HG02759 (cell line): ENCODE results near the gene HPDL.

Experiments
- ATAC-seq: cut with Tn5 transposase; IDR thresholded peaks from one replicate; pipeline ENCODE4 v1.9.1; 2021; ENCODE audit warnings: mild to moderate bottlenecking, moderate library complexity; ENCODE audit not compliant: unreplicated experiment

The HPDL gene

DNA sequence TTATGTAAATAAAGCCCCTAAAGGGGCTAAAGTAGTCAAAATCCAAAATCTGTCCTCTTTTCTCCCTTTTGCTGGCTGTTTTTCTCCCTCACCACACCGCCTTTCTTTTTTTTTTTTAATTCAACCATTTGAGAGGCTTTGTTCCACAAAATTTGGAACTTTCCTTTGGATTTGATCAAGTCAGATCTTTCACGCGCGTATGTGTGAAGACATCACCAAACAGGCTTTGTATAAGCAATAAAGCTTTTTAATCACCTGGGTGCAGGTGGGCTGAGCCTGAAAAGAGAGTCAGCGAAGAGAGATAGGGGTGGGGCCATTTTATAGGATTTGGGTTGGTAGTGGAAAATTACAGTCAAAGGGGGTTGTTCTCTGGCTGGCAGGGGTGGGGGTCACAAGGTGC is 5.3 kb upstream of the HPDL start:
- no peak for ATAC-seq

DNA sequence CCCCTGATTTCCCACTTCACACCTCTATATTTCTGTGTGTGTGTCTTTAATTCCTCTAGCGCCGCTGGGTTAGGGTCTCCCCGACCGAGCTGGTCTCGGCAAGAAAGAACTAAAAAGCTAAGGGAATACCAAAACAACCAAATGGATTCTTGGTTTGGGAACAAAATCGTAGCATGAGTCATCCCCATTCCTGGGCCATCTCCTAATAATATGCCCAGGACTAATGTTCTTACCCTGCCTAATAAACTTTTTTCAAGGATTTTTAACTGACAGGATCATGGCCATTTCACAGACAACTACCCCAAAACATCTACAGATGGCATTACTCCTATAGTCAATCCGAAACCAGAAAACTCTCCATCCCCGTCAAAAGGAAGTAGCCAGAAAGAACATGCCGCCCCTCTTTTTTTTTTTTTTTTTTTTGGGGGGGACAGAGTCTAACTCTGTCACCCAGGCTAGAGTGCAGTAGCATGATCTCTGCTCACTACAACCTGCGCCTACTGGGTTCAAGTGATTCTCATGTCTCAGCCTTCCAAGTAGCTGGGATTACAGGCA is 4.1 kb upstream of the HPDL start:
- no peak for ATAC-seq

DNA sequence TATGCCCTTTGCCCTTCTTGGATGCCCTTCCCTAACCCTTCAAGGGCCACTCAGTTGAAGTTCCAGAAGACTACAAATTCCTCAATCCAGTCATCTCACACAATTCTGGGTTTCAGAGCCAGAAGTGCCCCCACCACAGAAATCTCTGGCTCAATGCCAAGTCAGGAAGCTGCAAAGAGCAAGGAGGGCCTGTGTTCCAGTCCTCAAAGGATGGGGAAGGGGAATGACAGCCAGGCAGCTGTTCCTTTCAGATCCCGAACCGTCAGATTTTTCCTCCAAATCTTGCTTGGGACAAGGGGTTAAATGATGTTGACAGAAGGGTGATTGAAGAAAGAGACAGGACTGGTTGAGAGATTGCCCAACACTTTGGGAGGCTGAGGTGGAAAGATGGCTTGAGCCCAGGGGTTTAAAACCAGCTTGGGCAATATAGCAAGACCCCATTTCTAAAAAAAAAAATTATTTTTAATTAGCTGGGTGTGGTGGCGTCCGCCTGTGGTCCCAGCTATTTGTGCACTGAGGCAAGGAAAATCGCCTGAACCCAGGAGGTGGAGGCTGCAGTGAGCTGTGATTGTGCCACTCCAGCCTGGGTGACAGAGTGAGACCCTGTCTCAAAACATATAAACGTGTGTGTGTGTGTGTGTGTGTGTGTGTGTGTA is 716 bp upstream of the HPDL start:
- ATAC-seq, result no peak

DNA sequence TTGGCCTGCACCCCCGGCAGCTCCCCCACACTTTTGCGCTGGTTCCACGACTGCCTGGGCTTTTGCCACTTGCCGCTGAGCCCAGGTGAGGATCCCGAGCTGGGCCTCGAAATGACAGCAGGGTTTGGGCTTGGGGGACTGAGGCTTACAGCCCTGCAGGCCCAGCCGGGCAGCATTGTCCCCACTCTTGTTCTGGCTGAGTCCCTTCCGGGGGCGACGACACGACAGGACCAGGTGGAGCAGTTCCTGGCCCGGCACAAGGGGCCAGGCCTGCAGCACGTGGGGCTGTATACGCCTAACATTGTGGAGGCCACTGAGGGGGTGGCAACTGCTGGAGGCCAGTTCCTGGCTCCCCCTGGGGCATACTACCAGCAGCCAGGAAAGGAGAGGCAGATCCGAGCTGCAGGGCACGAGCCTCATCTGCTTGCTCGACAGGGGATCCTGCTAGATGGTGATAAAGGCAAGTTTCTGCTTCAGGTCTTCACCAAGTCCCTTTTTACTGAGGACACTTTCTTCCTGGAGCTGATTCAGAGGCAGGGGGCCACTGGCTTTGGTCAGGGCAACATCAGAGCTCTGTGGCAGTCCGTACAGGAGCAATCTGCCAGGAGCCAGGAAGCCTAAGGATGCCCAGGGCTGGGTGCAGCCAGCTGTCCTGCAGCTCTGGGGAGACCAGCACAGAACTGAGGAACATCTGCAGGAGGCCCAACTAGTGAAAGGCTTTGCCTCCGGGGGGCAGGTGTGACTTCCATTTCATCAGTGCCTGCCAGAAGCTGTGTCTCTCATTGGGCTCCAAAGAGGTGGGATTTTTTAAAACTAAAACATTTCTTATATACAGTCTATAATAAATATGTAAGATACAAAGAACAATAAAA is 1.2 kb downstream of the HPDL start:
- ATAC-seq, result no peak

DNA sequence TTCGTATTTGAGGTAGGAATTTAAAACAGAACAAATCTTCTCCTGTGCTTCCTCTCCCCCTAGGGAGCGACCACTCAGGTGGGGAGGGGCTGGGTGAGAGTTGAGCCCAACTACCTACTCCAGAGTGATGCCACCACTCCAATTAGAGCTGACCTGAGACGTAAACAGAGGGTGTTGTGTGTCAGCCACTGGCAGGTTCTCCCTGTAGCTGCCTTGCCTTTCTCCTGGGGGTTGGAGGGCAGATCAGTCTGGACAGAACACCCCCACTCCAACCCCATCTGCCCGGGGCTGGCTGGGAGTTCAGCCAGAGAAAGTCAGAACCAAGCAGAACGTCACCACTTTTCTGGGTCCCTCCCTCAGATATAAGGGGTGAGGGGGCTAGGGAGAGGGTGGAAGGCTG is 2.0 kb downstream of the HPDL start:
- ATAC-seq, result no peak

DNA sequence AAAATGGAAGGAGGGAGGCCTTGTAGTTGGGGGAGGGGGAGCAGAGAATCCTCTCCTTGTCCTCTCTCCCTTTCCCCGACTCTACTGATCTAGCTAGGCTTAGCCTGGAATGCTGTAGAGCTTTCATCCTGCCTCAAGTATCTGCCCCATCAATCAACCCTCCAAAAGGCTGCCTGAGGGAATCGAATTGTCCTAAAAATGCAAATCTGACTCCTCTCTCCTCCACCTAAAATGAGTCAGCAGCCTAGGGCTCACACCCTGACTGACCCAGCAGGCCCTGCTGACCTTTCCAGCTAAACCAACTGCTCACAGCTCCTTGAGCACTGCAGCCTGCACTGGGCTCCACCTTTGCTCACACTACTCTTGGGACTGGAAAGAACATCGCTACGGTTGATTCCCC is 2.8 kb downstream of the HPDL start:
- ATAC-seq, result no peak

DNA sequence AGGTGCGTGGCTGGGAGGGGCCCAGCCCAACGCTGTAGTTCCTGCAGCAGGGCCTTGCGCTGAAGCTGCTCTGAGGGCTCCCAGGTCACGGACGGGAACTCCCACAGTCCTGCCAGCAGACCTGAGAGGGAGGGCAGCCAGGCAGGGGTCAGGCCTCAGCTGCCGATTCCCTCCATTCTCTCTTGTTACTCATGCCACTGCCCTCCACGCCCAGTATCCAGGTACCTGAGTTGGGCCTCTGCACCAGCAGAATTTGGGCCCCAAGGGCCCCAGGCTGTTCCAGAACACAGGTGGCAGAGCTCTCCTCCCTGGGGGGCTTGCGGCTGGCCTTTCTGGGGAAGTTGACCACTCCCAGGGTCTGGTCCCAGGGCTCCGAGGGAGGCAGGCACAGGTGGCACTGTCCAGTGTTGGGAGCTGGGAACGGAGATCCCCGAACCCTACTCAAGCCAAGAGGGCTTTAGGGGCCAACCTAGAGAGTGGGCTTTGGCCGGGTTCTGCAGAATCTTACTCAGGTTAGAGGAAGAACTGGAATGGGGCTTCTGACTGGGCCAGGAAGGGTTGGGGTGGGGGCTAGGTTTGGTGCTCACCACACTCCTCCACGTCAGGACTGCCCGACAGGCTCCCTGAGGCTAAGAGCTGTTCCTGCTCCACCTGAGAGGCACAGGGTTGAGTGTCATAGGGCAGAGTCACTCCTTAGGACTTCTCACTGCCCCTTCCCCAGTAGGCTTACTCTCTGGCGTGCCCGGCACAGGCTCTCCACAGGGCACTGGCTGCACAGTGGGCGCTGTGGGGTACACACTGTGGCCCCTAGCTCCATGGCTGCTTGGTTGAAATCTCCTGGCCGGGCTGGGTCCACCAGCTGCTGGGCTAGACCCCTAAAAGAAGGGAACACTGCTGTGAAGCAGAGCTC is 5.0 kb downstream of the HPDL start:
- ATAC-seq, result no peak

DNA sequence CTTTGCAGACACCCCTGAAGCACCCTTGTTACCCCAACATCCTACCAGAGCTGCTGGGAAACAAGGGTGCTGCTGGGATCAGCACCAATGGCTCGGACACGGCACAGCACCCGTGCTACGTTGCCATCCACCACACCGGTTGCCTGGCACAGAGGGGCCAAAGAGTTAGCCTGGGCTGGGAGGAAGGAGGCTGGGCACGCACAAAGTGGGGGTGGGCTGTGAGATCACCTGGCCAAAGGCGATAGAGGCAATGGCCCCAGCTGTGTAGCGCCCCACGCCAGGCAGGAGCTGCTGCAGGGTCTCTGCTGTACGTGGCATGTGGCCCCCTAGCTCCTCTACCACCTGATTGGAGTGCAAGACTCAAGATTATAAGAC is 5.6 kb downstream of the HPDL start:
- ATAC-seq, result no peak

DNA sequence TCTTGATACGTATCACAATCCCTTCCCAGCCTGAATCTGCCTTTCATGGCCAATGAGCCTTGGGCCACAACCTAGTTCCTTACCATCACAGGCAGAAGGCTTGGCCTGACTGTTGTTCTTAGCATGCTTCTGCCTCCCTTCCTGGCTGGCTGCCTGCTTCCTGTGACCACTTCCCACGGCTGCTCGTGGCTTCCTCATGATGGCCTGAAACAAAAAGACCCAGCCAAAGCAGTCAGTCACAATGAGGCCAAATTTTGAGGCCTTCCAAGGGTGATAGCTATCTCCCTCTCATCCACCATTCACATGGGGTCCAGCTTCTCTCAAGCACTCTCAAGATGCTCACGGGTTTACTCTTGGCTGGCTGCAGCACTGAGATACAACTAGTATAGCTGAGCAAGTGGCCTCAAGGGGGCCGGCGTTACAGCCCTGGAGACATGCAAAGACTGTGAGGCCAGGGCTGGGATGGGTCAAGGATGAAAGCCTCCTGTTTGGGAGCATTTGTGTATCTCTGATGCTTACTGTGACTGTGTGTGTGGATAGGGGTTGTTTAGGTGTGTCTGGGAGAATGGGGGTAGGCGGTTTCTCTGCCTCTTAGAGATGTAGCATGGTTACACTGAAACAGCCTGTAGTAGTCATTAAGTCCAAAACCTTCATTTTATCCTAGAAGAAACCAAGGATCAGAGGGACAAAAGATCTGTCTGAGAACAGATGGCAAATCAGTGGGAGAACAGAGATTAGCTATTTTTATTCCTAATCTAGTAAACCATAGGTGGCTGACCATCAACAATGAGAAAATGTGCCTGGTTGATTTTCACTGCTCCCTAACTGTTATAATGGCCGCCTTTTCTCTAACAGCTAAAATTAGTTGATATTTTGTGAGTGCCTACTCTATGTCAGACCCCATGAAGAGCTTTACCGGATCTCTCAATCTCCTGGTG is 7.9 kb downstream of the HPDL start:
- no peak for ATAC-seq

DNA sequence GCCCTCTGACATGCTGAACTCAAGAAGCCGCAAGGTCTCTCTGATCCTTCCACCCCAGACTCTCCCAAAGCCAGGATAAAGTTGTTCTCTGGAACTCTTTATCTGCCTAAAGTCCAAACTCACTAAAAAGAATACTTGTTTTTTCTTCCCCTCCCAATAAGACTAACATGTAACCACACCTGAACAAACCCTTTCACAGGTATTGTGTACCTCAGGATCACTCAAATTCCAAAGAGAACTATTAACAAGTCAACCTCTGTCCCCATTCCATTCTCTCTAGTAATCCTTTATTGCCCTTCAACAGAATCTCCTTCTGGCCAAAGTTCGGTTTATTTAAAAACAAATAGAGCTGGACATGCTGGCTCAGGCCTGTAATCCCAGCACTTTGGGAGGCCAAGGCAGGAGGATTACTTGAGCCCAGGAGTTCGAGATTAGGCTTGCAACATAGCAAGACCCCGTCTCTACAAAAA is 9.2 kb downstream of the HPDL start:
- ATAC-seq, result no peak

DNA sequence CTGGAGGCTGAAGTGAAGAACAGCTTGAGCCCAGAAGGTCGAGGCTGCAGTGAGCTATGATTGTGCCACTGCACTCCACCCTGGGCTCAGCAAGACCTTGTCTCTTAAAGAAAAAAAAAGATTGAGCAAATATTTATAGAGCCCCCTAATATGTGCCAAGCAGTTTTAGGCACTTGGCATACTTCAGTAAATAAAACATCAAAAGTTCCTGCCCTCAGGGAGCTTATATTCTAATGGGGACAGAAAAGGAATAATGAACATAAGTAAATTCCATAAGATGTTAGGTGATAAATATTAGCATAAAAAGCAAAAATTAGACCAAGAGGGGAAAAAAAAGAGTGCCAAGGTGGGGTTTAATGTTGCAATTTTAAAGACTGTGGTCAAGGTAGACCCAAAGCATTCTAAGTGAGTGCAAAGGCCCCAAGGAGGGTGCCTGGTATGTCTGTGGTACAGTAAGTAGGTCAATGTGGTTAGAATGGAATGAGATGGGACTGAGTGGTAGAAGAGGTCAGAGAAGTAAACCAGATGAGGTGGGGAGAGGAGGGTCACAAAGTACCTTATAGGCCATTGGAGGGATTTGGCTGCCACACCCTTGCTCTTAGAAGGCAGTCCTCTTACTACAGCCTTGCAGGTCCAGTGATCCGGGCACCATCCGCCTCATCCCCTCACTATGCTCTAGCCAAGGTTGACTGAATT is 11.1 kb downstream of the HPDL start:
- no peak for ATAC-seq

DNA sequence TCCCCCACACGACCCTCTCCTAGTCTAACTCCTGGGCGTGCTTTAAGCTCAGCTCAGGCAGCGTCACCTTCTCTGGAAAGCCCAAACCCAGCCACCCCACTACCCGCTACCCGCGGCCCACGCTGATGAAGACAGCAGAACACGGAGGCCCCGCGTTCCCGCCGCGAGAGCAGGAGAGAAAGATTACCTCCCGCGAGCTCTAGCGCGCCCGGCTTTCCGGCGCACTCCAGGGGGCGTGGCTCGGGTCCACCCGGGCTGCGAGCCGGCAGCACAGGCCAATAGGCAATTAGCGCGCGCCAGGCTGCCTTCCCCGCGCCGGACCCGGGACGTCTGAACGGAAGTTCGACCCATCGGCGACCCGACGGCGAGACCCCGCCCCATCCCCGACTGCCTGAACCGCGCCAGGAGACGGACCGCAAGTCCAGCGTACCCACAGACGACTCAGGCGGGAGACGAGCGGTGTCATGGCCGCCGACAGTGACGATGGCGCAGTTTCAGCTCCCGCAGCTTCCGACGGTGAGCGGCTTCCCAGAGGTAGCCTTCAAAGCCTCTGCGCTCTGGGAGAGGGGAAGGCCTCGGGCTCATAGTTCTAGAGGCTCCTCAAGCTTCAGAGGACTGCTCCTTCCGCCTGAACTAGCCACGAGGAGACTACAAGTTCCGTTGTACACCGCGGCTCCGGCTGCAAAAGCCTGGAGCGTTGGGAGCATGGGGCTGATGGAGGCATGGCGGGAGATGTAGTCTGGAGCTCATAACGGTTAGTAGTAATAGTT is 13.3 kb downstream of the HPDL start, which contains the start of the genes MUTYH and TOE1:
Gene MUTYH (minus strand): TSS at position 652 of the 770 bp plus-strand sequence. CDS start 5,935 bp downstream, outside the sequence.
Gene TOE1 (plus strand): TSS at position 382 of the 770 bp plus-strand sequence. CDS start 83 bp downstream, at position 465.
- ATAC-seq, result peak; percentile 82

DNA sequence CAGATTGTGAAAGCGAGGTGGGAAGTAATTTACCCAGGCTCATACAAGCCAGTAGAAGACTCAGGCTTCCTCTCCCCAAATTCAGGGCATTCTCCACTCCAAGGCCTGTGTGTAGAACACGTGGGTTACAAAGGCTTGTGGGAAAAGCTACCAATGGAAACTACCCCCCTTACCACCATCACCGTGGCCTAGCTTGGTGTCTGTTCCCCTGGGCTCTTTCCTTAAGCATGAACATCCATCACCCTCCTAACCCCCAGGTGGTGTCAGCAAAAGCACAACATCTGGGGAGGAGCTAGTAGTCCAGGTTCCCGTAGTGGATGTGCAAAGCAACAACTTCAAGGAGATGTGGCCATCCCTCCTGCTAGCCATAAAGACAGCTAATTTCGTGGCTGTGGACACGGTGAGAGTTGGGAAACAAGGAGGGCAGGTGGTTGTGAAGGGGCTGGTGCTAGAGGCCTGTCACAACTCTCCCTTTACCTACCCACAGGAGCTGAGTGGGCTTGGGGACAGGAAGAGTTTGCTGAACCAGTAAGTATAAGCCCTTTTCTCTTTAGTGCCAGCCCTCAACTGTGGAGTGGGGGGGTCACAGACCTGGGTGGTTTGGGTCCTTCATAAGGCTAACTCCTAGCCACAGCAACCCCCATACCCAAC is 14.2 kb downstream of the HPDL start:
- ATAC-seq, result no peak

DNA sequence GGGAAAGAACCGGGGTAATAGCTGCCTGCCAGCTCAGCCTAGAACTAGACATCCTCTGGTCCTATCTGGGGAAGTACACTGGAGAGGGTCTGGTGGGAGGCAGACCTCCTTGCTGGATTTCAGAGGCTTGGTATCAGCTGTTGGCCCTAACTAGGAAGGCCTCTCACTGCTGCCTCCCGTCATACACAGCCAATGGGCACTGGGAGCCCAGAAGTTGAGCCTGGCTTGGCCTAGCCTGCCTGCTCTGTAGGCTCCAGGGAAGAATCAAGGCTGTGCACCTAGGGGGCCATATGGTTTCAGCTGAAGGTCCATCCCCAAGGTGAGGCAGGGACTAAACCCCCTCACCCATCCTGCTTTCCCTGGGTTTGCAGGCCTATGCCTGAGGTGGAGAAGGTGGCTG is 17.8 kb downstream of the HPDL start:
- no peak for ATAC-seq

DNA sequence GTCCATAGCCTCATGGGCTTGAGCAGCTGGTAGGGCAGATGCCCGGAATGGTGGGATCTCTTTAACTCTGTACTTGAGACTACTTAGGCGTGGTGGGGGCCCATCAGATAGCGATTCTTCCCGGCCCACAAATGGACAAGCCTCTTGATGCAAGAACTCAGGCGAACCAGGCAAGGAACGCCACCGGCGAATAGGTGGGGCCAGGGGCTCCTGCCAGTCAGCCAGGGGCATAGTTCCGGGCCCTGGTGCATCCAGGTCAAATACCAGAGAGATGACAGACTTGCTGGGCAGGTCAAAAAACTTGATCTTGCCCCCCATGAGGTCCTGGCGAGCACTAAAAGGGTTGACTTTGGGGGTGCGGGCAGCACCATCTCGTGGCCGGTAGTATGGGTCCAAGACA is 18.3 kb downstream of the HPDL start:
- ATAC-seq, result no peak

DNA sequence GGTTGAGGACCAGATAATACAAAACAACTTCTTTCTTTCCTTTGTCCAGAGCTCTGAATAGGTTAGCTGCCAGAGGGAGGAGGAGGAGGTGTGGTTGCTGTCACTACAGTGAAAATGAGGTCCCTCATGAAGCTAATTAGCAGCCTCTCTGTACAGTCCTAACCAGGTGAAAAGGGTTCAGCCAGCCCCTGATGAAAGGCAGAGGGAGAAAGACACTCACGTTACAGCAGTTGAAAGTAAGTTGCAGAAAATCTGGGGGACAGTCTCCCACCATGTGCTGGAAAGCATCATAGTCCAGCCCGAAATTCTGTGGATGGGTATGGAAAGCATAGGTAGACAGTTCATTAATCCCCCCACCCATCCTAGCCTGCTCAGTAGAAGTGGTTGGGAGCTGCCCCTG is 19.8 kb downstream of the HPDL start:
- ATAC-seq, result no peak

DNA sequence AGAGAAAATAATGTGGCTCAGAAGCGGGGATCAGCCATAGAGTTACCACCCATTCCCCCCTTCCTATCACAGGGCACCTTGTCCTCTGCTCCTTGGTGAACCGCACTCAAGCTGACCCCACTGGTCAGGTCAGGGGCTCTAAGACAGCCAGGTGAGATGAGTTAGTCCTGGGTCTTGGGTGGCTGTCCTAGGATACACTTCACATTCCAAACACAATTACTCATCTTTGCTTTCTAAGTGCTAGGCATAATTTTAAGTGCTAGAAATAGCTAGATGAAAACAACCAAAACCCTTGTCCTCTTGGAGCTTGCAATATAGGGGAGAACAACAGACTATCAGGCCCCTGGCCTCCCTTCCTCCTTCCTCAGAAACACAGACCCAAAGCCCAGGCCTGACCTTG is 21.3 kb downstream of the HPDL start:
- ATAC-seq, result no peak

DNA sequence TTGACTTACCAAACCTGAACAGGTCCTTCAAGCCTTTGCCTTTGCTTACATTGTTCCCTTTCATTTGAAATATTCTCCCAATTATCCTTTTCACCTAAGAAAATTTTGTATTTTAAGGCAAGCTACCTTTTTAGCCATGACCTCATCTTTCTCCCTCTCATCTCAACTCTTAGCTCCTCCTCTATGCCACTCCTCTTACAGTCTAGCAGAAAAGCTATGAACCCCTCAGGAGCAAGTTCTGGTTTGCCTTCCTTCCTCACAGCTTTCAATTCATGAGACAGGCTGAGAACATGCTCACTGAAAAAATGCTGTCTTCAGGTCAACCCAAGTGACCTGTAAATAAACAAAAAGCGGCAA is 21.9 kb downstream of the HPDL start:
- ATAC-seq, result no peak
